Panc1 (cell line): ENCODE results near the gene C11orf54. TPM values are rescaled to one million over a fixed set of nuclear protein-coding genes. Genes with fewer than 3 reads are reported as not detected.

Source experiments
- ATAC-seq: fragments of 200-7000 bp; cut with Tn5 transposase; 2 replicates; pipeline ENCODE4 v1.9.1; 2020; ENCODE audit warnings: mild to moderate bottlenecking, moderate library complexity
- BruUV-seq: library from RNA; stranded (reverse); fragments of 400-500 nt; replicated peaks from 2 replicates; lab custom pipeline; 2021; lab: Mats Ljungman, UMichigan
- CTCF ChIA-PET: fragments of 300-600 bp; sonication (Branson Sonifier 250); formaldehyde crosslinking; loops from one replicate; lab custom pipeline; 2022; ENCODE audit warnings: antibody characterized with exemption; lab: Charles Lee
- POLR2A ChIA-PET: fragments of 300-600 bp; sonication (Branson Sonifier 250); formaldehyde crosslinking; loops from one replicate; lab custom pipeline; 2022; ENCODE audit warnings: antibody characterized with exemption; lab: Charles Lee
- DNase-seq: peaks from one replicate; pipeline ENCODE4 v3.0.0-alpha.2; 2010; ENCODE audit warnings: low read depth, low spot score
- H3K27ac ChIP-seq: 2 replicates; pipeline ENCODE4 v1.5.1; 2011; ENCODE audit warnings: mild to moderate bottlenecking, low read length, inconsistent platforms
- H3K27me3 ChIP-seq: fragments of 200-500 bp; sonication (Bioruptor generic); 2 replicates; pipeline ENCODE4 v1.6.0; 2014; ENCODE audit warnings: low read length, inconsistent platforms; ENCODE audit not compliant: control insufficient read depth, insufficient read depth
- H3K36me3 ChIP-seq: fragments of 200-500 bp; sonication (Bioruptor generic); 2 replicates; pipeline ENCODE4 v1.5.1; 2014; ENCODE audit warnings: inconsistent platforms, mild to moderate bottlenecking, low read length, moderate library complexity; ENCODE audit not compliant: control insufficient read depth, insufficient read depth
- H3K4me1 ChIP-seq: 2 replicates; pipeline ENCODE4 v1.5.1; 2011; ENCODE audit warnings: inconsistent platforms, mild to moderate bottlenecking, low read length, moderate library complexity; ENCODE audit not compliant: control insufficient read depth, insufficient read depth
- H3K4me3 ChIP-seq, 2 experiments: 2 replicates each; pipeline ENCODE4 v1.5.1; 2011 to 2012; ENCODE audit warnings: low read depth in 2 of 2, low read length in 2 of 2, mild to moderate bottlenecking in 2 of 2, inconsistent platforms in 1 of 2, moderate library complexity in 1 of 2
- H3K9me3 ChIP-seq: fragments of 200-500 bp; sonication (Bioruptor generic); 2 replicates; pipeline ENCODE4 v1.5.1; 2014; ENCODE audit warnings: low read depth, mild to moderate bottlenecking, inconsistent platforms, low read length, moderate library complexity; ENCODE audit not compliant: control insufficient read depth, insufficient read depth
- CTCF ChIP-seq: fragments of 450-650 bp; IDR thresholded peaks from 2 replicates; pipeline ENCODE4 v1.5.1; 2017; ENCODE audit warnings: mild to moderate bottlenecking
- POLR2AphosphoS5 ChIP-seq: IDR thresholded peaks from 2 replicates; pipeline ENCODE4 v1.6.1; 2012; ENCODE audit warnings: mild to moderate bottlenecking, low read depth, low read length, moderate library complexity
- REST ChIP-seq, 2 experiments: IDR thresholded peaks; 2 replicates each; pipeline ENCODE4 v1.6.1; 2011 to 2012; ENCODE audit warnings: low read depth in 2 of 2, control low read depth in 1 of 2, low read length in 1 of 2, mild to moderate bottlenecking in 1 of 2, moderate library complexity in 1 of 2; ENCODE audit not compliant: insufficient read depth in 1 of 2
- SIN3A ChIP-seq: IDR thresholded peaks from 2 replicates; pipeline ENCODE4 v1.6.1; 2012; ENCODE audit warnings: low read depth, mild to moderate bottlenecking, low read length, moderate library complexity, borderline replicate concordance; ENCODE audit not compliant: insufficient read depth
- TCF7L2 ChIP-seq: IDR thresholded peaks from 2 replicates; pipeline ENCODE4 v1.6.1; 2011; ENCODE audit warnings: mild to moderate bottlenecking, low read depth, low read length, inconsistent platforms
- in situ Hi-C: cut with HindIII; loops from 2 replicates; pipeline ENCODE4 v1.10.0; 2016; ENCODE audit warnings: low sequenced_read_pairs, low pct_unique_long_range_greater_than_20kb
- intact Hi-C: fragments of 100-400 bp; cut with micrococcal nuclease; formaldehyde crosslinking; loops from one replicate; pipeline ENCODE4 v1.10.0; 2022; ENCODE audit not compliant: unreplicated experiment
- microRNA-seq: library from miRNA; unstranded; fragments of <30 nt; microRNA quantifications from one replicate; pipeline ENCODE4 v1.1.0, GENCODE V29; 2020; ENCODE audit not compliant: unreplicated experiment
- total RNA-seq: library from RNA; stranded (reverse); gene quantifications from one replicate; pipeline ENCODE4 v1.2.1, GENCODE V29; 2021; ENCODE audit not compliant: unreplicated experiment

The C11orf54 gene
- total RNA-seq, 1 experiment from 2014 or later = 31.0 TPM

GRCh38 chr11:93813974-93814373 lies 72.5 kb downstream of the C11orf54 start:
- POLR2A ChIA-PET = no interaction called here
- Histone ChIP-seq H3K4me3 (no peak overlapping the region), H3K9me3 (no peaks in the 10 kb centered on the region), H3K4me1 (no peaks in the 10 kb centered on the region), H3K27ac (no peak overlapping the region), H3K27me3 (no peaks in the 10 kb centered on the region), H3K36me3 (peaks cover 35% of the 10 kb centered on the region)
- CTCF ChIA-PET = no interaction called here
- no TSS peak for BruUV-seq
- no peak for DNase-seq
- in situ Hi-C loops (no loop called here), intact Hi-C loops (no loop called here)
- TF ChIP-seq REST (IDR thresholded peaks at IDR 0.05; ENCODE audit: insufficient read depth in 1 of 2, low read depth in 2 of 2, low read length in 1 of 2) (no peak), CTCF (no peak), POLR2AphosphoS5 (no peak), SIN3A (no peak), TCF7L2 (no peak)
- no peak for ATAC-seq

Small RNA genes within 50 kb of the gene (microRNA-seq; reads per million reads assigned to microRNA genes)
- gene MIR1304 = 21.6 reads per million, percentile 39 among the genes with 10 or more reads in this experiment

Other genes starting within 250 kb of the C11orf54 start
- gene SMCO4, start 198.3 kb upstream of the C11orf54 start, total RNA-seq = 14.1 TPM
- gene CEP295, start 80.0 kb upstream of the C11orf54 start, total RNA-seq = 20.5 TPM
- 165 TPM for gene TAF1D, start 177 bp upstream of the C11orf54 start, total RNA-seq
- gene MED17, start 42.6 kb downstream of the C11orf54 start, total RNA-seq = 52.4 TPM
- gene VSTM5, start 108.9 kb downstream of the C11orf54 start, total RNA-seq = not detected